GM10266 (cell line): ENCODE results near the gene FEZF1.

Experiments
- DNase-seq: peaks from one replicate; pipeline ENCODE4 v3.0.0; 2012; ENCODE audit errors: extremely low spot score
- CTCF ChIP-seq: IDR thresholded peaks from 2 replicates; pipeline ENCODE4 v1.5.1; 2012; ENCODE audit warnings: mild to moderate bottlenecking, low read depth; ENCODE audit not compliant: control insufficient read depth, insufficient read depth; ENCODE audit errors: missing control alignments

FEZF1 gene

GRCh38 chr7:122304319-122304975, at the start of gene FEZF1:
TSS of gene FEZF1 (minus strand) at chr7:122304750. CDS start at chr7:122304437, 313 bp downstream.
- no peak for DNase-seq
- TF ChIP-seq CTCF: no peak

DNA sequence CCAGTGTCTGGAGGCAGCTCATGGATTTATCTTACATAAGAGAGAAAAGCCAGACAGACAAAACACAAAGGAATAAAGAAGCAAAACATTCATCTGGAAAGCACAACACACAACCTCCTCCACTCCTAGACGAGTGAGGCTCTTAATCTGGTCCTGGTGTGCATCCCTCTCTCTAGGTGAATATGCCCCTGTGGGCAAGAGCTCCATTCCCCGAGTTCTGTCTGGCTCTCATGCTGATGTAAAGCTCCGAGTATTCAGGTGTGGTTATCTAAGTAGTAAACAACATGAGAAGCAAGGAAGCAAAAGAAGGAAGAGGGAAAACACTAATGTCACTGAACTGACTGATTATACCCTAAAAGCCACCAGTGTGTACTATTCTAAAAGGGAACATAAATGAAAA, 47.9 kb upstream of the FEZF1 start:
- TF ChIP-seq CTCF: no peak

GRCh38 chr7:122350701-122351100, 46.2 kb upstream of the FEZF1 start:
- no peak for TF ChIP-seq CTCF
- no peak for DNase-seq

More for the DNA sequence above, 47.9 kb upstream of the FEZF1 start:
- no peak for DNase-seq

DNA sequence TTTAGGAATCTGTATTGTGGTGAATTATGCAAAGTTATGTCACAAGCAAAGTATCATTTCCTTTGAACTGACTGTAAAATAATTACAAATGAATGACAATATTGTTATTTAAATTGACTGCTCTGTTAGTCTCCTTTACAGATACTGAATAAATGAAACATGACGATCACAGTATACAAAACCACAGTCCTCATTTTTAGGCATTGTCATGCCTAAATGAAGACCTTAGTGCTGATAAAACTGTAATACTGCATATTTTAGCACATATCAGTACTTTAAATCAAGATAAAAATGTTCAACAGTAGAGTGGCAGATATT, 39.7 kb upstream of the FEZF1 start:
- DNase-seq: no peak
- TF ChIP-seq CTCF: no peak

DNA sequence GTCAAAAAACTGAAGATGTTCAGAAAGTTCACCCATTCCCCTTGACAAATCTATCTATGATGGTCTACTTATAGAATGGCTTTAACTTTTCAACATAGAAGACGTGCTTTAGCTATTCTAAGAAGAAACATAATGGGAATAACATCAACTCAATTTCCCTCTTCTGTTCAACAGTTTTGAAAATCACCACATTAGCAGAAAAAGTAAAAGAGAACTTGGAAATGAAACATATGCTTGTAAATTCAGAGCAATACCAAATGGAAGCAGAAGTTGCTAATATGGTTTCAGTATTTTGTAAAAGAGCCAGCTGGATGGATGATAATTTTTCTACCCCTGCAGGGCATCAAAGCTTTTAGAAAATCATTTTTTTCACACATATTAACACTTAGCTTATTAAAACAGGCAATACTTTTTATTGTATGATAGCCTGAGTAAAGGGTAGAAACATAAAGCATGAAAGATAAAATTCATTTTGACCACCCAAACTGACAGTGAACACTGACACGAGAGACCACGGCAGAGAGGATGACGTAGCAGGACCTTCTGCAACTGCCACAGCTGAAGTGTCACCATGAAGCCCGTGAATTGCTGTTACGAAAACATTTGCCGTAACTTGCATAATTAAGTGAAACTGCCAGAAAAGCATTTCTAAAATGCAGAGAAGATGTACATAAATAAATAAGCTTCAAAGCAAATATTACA, 39.2 kb upstream of the FEZF1 start:
- no peak for TF ChIP-seq CTCF
- no peak for DNase-seq

- DNase-seq: no peak
- no peak for TF ChIP-seq CTCF
Measured at GRCh38 chr7:122340427-122340826, 35.9 kb upstream of the FEZF1 start.
